ENCODE measurements around the gene KIF1C.
"Not testable (repeated sequence)": the region's sequence is repeated elsewhere in the genome, so short reads cannot be mapped to it uniquely, and the experiment has no call there.

KIF1C gene

DNA sequence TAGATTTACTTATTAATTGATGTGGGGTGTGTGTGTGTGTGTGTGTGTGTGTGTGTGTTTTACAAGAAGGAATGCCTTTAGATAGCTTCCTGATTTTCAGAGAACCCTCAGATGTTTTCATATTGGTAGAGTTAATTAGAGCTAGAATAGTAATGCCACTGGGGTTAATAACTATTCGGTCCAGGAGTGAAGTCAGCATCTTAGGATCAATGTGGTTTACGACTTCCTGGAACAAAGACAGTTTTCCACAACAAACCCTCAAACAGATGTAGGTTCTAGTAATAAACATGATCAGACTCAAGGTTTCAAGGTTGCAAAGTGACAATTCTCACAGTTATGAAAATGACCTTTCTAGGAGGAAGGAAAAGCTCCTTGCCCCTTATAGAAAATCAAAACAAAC is 49.7 kb downstream of the KIF1C start:
- DNase-seq: no peak

DNA sequence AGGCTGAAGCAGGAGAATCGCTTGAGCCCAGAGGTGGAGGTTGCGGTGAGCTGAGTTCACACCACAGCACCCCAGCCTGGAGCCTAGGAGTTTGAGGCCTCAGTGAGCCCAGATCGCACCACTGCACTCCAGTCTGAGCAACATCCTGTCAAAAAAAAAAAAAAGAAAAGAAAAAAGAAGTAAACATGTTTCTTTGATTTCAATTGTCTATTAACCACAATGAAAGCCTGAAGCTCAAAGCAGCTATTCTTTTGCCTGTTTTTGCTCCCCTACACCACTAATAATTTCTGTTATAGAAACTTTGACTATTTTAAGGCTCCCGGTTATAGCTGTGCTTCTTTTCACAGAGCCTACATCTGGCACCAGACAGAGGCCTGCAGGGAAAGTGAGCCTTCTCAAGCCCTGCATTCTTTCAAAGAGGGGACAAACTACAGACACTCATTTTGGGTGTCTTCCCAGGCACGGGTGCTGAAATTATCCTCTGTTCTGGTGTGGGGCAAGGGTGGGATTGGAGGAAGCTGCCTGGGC is 51.6 kb downstream of the KIF1C start:
- DNase-seq: no peak

DNA sequence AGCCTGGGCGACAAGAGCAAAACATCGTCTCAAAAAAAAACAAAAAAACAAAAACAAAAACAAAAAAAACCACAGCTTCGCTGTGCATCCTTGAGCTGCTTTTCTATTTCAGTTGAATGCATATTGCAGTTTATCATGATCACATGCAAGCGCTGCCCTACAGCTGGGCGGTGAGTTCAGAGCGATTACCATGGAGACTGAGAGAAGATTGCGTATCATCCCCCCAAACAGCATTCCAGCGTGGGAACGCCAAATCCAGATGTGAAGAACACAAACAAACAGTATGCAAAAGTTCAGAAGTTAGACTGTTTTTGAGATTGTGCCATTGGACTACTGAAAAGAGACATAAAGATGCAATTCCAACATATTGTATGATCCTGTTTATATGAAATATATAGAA is 52.5 kb downstream of the KIF1C start:
- DNase-seq: no peak

DNA sequence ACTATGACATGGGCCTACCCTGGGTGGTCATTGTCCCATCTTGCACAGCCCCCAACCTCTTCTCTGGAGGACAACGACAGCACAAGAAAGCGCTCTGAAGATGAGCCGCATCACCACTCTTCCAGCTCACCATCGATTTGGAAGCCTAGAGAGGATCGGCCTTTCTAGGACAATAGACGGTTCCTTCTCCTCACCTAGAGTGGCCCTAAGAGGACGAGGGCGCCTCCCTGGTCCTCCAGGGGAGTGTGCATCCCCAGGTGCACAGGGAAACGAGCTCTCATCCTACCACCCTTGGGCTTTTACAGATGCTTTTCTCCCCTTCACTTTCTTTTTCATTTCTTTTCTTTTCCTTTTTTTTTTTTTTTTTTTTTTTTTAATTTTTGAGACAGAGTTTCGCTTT is 57.8 kb downstream of the KIF1C start:
- no peak for DNase-seq

DNA sequence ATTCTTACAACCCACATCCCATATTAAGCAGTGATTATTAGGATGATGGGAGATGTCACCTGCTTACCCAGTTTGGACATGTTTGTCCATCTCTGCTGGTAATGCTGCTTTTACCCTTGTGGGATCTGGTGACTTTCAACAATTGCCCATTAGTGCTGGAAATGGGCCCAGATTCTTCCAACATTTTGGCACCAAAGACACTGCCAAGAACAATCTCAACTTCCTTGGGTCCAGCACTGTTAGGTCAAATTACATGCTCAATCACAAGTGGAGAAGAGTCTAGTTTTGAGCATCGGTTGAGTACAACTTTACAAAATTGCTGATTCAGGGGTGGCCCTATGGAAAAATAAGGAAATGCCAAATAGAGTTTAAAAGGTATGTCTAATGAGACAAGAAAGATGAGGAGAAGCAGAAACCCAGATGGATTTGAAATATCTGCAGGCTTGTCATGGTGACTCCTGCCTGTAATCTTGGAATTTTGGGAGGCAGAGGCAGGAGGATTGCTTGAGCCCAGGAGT is 67.5 kb downstream of the KIF1C start:
- DNase-seq: no peak

DNA sequence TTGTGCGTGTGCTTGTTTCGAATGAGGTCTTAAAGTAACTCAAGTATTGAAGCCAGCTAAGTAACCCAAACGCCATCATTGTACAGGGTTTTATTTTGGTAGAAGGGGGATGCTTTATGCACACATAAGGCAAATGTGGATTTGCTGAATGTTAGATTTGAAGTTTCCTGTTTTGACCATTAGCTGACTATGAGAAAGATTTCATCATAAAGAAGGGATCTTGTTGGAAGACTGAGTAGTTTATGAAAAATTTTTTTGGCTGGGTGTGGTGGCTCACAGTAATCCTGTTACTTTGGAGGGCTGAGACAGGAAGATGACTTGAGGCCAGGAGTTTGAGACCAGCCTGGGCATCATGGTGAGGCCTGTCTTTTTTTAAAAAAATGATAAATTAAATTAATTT is 70.5 kb downstream of the KIF1C start:
- DNase-seq: no peak

DNA sequence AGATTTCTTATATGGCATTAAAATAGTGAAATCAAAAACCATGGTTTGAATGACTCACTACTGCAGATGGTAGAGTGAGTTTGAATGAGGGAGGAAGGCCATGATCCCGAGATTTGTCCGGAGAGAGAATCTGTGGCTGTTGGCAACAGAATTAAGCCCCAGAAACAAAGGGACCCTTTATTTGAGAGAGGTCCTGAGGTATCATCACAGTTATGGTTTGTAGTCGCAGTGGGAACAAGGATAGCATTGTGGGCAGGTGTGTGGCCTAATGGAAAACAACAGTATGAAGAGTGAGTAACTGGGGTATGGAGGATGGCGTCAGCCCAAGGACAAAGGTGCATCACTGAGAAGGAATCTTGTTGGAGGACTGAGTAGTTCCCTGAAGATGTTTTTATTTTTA is 72.0 kb downstream of the KIF1C start:
- DNase-seq: no peak

DNA sequence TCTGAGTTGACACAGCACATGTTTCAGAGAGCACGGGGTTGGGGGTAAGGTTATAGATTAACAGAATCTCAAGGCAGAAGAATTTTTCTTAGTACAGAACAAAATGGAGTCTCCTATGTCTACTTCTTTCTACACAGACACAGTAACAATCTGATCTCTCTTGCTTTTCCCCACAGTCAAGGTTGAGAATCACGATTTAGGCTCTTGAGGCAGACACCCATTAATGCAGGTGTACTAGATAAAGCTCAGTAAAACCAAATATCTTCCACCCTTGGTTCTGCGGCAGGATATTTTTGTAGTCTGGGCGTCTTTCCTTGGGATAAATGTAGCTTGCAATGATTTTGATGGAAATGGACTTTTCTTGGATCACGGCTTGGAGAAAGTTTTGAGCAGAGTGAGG is 77.7 kb downstream of the KIF1C start:
- DNase-seq: not testable (repeated sequence)

DNA sequence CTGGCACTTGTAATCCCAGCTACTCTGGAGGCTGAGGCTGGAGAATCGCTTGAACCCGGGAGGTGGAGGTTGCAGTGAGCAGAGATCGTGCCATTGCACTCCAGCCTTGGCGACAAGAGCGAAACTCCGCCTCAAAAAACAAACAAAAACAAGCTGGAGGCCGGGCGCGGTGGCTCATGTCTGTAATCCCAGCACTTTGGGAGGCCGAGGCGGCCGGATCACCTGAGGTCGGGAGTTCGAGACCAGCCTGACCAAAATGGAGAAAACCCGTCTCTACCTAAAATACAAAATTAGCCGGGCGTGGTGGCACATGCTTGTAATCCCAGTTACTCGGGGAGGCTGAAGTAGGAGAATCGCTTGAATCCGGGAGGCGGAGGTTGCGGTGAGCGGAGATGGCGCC is 79.5 kb downstream of the KIF1C start:
- not testable (repeated sequence) for DNase-seq

DNA sequence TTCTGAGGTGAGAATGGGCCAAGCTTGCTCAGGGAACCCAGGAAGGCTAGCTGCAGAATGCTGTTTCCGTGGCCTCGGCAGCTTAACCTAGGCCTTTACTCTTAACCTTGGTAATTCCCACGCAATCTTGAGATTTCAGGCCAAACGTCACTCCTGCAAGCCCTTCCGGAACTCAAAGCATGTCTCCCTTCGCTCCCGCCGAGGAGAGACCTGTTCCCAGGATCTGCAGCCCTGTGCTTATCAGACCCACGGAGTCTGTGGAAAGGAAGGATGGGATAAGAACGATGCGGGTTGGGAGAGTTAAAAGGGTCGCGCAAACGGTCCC is 80.0 kb downstream of the KIF1C start:
- no peak for DNase-seq

Measured in kidney glomerular epithelial cell (primary cell).